Fibroblast of gingiva (primary cell): ENCODE data around the gene GRIK1.

Experiments
- DNase-seq: peaks from one replicate; pipeline ENCODE4 v3.0.0-alpha.2; 2011; ENCODE audit warnings: low read depth

The GRIK1 gene

DNA sequence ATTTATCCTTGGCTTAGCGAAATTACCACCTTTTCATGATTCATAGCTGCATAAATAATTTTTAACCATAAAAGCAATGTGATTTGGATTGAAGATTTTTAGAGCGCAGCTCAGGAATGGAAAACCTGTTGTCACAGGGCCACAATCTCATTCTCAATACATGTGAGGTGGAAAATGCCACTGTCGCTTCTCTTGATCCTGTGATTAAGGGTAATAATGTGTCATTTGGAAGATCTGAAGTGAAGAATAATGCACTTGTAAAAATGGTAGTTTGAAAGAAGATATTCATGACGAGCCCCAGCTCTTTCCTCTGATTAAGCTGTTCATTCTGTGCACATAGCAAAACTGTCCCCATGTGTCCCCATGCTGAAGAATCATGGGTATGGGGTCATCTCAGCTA is 410.7 kb downstream of the GRIK1 start:
- no peak for DNase-seq

DNA sequence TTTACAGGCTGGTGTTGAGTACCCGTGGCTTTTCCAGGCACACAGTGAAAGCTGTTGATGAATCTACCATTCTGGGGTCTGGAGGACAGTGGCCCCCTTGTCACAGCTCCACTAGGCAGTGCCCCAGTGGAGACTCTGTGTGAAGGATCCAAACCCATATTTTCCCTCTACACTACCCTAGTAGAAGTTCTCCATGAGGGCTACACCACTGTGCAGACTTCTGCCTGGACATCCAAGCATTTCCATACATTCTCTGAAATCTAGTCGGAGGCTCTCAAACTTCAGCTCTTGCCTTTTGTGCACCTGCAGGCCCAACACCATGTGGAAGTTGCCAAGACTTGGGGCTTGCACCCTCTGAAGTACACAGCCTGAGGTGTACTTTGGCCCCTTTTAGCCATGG is 413.3 kb downstream of the GRIK1 start:
- DNase-seq = no peak

DNA sequence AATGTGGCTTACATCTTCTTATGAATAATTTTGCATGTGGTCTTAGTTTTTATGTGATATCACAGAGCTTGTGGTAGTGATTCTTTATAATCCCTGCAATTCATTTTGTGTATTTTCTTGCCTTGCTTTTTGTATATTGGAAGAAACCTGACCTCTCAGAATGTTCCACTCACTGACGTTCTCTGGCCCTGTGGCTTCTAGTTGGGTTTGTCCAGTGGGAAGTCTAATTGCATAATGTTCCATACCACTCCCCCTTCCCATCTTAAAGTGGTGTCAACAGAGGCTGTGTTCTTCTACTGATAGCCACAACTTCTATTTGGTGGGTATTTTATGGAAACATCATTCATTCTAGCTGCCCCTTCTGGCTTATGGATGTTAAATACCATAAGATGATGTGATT is 415.7 kb downstream of the GRIK1 start:
- DNase-seq = no peak

DNA sequence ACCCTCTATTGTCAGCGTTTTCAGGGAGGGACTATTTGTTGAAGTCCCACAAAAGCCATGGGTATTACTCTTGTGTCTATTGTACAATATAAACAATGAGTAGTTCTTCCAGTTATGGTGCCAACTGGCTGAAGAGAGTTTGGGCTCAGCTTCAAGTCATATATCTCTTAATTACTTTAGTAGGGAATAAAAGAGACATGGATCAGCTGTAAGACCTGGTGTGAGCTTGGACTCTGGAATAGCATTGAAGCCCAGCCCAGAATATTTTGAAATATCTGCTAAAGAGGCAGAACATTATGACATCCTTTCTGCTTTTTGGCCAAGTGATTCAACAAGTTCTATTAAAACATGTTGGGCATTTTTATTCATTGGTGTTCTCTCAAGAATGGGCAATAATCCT is 416.1 kb downstream of the GRIK1 start:
- DNase-seq = peak; percentile 94

DNA sequence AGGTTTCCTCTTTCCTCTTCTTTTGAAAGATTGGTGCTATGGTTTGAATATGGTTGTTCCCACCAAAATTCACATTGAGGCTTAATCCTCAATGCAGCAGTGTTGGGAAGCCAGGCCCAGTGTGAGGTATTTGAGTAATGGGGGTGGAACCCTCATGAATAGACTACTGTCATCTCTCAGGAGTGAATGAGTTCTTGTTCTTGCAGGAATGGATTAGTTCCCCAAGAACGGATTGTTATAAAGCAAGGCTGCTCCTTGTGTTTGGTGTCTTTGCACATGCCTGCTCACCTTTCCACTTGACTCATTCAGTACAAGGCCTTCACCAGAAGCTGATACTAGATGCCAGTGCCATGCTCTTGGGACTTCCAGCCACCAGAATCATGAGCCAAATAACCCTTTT is 417.9 kb downstream of the GRIK1 start:
- no peak for DNase-seq

DNA sequence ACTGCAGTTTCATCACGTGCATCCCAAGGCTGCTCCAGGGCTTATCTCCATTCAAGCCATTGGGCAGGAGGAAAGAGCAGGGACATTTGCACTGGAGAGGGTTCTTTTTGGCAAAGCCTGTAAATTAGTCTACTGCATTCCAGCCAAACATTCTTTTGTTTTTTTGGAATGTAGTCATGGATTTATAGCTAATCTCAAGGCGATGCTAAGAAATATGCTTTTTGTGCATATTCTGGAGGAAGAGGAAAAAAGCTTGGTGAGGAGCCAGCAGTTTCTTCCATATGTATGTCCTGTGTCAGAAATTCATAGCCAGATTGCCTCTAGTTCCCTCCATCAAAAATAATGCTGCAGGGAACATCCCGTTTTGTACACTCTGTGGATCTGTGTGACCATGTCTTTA is 419.6 kb downstream of the GRIK1 start:
- no peak for DNase-seq

DNA sequence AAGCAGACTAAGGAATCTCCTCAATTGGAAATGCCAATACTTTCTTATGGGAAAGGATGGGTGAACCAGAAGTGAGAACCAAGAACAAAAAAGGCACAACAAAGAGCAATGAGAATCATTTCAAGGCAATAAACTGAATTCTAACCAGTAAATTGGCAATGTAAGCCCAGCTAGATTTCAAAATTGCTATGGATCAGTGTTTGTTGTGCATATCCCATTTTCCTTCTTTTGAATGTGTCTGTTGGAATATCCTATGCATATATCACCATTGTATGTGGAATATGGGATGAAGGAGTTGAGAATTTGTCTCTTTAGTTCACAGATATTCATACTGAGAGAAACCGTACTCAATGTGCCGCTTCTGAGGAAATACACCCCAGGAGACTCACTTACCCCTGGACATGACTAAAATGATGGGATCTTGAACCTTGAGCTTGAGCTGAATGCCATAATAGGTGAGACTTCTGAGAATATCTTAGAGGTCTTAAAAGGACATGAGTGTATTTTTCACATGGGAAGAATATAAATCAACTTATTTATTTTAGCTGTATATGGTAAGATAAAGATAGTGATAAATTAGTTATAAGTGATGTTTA is 425.0 kb downstream of the GRIK1 start:
- DNase-seq = no peak

DNA sequence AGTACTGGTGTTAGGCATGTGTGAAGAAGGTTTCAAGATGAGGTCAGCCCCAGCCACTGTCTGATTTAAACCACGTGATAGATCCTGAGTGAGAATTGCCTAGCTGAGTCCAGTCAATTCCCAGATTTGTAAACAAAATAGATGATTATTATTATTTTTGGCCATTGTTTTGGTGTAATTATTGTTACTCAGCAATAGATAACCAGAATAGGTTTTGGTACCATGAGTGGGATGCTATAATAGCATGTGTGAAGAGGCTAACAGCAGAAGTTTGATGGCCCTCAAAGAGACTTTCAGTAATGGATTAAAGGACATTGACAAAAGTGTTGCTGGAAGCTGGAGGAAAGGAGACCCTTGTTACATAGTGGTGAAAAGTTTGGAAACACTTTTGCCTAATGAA is 426.3 kb downstream of the GRIK1 start:
- DNase-seq = no peak

DNA sequence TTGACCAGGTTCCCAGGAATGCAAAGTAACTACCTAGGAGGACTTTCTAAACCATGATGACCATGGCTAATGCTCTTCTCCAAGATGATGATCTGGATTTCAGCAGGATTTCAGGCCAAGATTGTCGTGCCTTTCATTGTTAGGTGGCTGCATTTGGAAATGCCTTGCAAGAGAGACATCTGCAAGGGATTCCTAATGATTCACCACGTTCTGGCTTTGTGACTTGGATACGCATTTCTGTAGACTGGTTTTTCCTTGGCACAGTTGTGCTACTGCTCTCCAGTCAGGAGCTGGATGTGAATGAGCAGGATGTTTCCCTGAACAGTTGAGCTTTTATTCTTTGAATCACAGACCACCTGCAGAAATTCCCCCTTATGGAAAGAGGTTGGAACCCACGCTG is 428.7 kb downstream of the GRIK1 start:
- DNase-seq = peak; percentile 53

DNA sequence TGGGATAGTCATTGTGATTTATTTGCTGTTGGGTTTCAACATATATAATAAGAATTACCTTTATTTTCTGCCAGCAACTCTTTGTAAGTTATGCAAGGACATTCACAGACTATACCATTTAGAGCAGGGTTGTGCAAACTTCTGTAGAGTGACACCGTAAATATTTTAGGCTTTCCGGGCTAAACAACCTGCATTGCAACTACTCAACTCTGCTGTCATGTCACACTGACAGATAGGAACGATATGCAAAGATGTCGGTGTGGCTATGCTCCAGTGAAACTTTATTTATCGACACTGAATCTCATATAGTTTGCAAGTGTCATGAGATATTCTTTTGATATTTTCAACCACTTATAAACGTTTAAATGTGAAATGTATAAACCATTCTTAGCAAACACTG is 430.7 kb downstream of the GRIK1 start:
- no peak for DNase-seq

DNA sequence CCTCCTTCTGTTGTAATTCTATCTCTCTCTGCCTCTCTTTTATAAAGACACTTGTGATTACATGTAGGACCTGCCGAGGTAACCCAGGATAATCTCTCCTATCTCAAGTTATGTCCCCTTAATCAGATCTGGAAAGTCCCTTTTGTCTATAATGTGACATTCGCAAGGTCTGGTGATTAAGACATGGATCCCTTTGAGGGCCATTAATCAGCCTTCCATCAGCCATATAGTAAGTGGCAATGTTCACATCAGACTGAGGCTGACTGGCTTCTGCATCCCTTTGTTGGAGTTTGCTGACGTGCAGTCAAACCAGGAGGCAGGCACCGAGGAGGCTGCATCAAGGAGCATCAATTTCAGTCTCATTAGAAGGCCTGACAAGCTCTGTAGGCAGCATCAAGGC is 431.5 kb downstream of the GRIK1 start:
- DNase-seq = no peak

DNA sequence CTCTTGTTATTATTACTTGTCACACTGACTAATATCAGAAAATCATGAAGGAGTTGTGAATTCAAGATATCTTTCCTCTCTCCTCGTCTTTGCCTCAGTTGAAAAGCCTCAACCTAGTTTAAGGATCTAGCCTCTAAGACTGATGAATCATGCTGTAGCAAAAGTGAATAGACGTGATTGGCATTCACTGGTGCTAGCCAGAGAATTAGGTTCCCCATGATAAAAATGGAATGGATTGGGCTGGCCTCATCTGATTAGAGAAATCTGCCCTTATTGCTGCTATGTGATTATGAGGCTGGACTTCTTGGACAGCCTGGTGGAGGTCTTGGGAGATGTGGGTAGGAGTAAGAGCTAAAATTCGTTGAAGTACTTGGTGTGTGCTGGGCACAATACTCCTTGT is 432.8 kb downstream of the GRIK1 start:
- no peak for DNase-seq

DNA sequence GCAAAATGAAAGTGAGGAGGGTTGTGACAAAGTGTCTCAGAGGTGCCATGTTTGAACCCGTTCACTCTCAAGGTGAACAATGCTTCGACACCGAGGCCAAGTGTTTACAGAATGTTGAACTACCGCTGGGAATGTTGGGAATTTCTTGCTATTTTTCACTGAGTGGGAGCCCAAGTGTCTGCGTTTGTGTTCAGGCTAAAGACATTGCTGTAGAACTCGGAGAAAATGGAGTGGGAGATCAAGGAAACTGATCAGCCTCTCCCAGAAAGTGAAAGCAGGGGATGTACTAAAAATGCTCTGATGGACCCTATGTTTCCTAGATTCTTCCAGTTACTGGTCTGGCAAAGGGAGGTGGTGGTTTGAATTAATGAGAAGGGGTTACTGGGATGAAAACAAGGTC is 433.6 kb downstream of the GRIK1 start:
- DNase-seq = no peak

DNA sequence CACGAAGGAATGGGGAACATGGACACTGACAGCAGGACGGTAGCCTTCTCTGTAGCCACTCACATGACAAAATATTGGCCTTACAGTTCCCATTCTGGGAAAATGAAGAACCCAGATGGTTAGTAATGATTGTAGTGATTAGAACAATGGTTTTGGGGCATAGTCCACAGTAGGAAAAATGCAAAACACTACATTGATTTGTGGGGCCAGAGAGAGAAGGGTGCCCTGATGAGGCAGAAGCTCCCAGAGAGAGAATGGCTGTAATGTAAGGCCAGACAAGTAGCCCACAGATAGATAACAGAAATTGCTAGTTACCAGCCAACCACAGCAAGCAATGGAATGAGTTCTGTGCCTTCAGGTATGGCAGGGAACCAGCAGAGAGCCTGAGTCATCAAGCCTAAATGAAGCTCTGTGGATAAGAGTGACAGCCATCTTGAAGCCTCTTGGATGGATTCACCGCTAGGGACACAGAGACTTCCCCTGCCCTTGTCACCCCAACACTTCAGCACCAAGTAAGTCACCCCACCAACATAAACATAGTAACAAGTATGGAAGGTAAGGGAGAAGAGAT is 435.0 kb downstream of the GRIK1 start:
- DNase-seq = peak; percentile 19

DNA sequence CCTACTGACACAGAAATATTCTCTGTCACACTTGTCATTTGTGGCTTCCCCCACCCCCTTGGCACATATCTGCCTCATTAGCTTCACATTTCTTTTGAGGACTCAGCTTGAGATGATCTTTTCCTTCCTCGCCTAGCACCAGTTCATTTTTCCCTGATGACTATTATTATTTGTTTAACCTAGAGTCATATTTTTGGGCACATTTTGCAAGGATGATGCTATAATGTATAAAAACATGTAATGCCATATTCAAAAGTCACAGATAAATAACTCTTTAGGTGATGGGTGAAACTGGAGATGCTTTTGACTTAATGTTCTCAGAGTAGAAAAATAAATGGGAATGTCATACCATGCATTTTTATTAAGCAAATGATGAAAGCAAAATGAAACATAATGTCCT is 438.3 kb downstream of the GRIK1 start:
- DNase-seq = peak; percentile 90

DNA sequence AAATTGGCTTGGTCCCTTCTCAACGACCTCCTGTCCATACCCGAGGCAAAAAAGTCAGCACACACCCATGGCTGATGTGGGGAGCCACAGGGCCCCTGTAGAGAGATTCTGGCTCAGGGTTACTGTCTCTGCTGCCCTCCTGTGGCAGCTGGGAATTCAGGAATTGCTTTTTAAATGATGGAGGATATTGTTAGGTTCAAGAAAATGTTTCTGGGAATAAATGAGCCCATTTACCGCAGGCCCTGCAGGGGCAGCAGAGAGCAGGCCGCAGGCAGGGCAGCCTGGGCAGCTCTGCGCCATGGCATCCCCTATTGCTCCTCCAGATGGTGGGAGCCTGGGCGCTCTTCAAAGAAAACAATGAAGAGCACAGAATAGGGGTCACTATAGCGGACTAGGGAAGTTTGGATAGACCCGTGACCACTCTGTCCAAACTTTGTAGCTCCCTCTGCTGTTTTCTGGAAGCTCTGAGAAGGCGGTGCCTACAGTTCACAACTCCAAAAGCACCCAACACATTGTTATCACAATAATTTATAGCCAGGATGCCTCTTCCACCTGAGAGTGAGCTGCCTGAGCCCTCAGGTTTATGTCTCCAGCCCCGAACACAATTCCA is 440.0 kb downstream of the GRIK1 start:
- peak; percentile 14 for DNase-seq

DNA sequence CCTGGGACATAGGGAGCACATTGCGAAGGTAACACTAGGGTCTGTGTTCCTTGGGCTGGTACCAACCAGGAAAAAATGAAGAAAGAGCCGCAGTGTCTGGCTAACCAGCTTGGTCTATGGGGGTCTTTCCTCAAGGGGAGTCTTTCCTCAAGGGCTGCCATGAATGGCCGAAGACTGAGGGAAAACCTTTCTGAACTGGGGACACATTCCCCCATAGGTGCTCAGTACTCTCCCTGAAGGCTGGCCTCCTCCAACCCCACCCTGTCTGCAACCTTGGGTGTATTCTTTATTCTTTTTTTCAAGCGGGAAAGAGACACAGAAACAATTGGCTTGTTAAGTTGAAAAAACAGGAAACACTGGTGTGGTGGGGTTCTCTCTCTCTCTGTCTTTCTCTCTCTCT is 440.6 kb downstream of the GRIK1 start:
- DNase-seq = no peak

DNA sequence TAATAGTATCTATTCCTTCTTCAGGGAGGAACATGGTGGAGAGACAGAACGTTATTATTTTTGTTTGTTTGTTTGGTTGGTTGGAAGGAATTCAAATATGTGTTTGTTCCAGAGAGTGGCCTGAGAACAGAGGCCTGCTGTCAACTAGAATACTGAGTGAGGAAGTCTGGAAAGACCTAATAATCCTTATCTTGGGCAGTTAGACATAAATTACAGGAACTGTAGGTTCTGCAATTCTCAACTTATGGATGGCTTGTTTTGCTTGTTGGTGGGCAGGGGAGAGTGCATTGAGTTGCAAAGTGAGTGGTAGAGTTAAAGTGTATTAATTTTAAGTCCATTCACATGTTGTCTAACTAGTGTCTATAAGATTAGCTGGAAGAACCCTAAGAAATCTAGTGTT is 443.5 kb downstream of the GRIK1 start:
- DNase-seq = no peak

DNA sequence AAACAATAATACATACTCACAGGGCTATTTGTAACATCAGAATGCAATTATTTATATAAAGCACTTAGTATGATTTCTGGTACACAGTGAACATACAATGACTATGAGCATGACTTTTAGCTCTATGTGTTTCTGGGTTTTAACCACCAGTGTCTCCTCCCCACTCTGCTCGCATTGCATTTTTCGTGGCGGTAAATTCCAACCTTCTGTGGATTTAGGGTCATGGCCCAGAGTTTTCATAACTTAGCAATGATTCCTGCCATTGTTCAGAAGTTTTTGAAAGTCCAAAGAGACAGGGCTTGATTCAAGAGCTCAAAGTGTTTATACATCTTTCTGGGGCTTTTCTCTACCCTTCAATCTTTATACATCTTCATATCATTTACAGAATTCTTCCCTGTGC is 449.8 kb downstream of the GRIK1 start:
- DNase-seq = no peak

DNA sequence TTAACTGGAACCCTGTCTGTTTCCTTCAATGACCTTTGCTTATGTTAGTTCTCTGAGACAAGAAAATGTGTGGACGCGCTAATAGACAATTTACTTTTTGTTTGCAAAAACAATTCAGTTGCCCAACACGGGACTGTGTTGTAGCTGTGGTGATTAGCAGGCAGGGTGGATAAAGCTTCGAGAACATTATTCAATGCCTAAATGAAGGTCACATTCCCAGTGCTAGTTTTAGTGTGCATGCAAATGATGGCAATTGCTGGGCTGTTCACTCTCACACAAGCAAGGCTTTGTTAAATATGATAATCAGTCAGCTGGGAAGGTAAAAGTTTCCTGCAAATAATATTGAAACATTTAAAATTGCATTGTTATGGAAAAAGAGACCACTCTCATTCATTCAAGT is 452.6 kb downstream of the GRIK1 start:
- no peak for DNase-seq
